ENCODE measurements around the gene QSOX2. TPM values are rescaled to one million over a fixed set of nuclear protein-coding genes. Genes with fewer than 3 reads are reported as not detected.

Gene QSOX2
- total RNA-seq, 1 donor from 2014 or later: 15.5 TPM

DNA sequence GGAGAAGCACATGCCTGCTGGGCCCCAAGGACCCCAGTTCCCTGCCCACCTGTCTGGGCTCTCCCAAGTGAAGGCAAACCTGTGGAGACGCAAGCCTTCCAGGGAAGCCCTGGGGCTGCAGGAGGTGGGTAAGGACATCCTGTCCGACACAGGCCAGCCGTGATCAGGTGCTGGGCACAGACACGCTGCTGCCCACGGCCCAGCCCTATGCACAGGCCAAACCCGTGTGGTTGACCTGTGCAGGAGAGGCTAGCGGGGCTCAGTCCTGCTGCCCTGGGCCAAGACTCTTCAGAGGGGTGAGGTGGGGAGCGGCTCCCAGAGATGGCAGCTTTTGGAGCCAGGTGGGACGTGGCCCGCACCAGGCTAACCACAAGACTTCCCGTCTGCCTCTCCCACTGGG is 55.0 kb downstream of the QSOX2 start:
- H3K4me1 Mint-ChIP-seq (ENCODE audit: unreplicated experiment): no peaks in the 10 kb centered on the region
- peaks cover 26% of the 10 kb centered on the region for H3K27me3 Mint-ChIP-seq (ENCODE audit: unreplicated experiment)
- H3K4me3 Mint-ChIP-seq (ENCODE audit: unreplicated experiment): no peak overlapping the region

GRCh38 chr9:136190237-136190601 is 55.4 kb downstream of the QSOX2 start:
- Mint-ChIP-seq H3K27ac (ENCODE audit: unreplicated experiment) (no peak overlapping the region), H3K4me3 (ENCODE audit: unreplicated experiment) (no peak overlapping the region), H3K4me1 (ENCODE audit: unreplicated experiment) (no peaks in the 10 kb centered on the region), H3K9me3 (ENCODE audit: unreplicated experiment) (no peaks in the 10 kb centered on the region), H3K27me3 (ENCODE audit: unreplicated experiment) (peaks cover 28% of the 10 kb centered on the region), H3K36me3 (ENCODE audit: unreplicated experiment) (no peaks in the 10 kb centered on the region)
- no peak for TF ChIP-seq CTCF (IDR thresholded peaks at IDR 0.05)
- no peak for DNase-seq (ENCODE audit: extremely low spot score, unreplicated experiment)

More for the DNA sequence above, 55.0 kb downstream of the QSOX2 start:
- no peaks in the 10 kb centered on the region for H3K9me3 Mint-ChIP-seq (ENCODE audit: unreplicated experiment)
- no peak for TF ChIP-seq CTCF (IDR thresholded peaks at IDR 0.05)
- H3K27ac Mint-ChIP-seq (ENCODE audit: unreplicated experiment): no peak overlapping the region
- no peaks in the 10 kb centered on the region for H3K36me3 Mint-ChIP-seq (ENCODE audit: unreplicated experiment)
- DNase-seq (ENCODE audit: extremely low spot score, unreplicated experiment): no peak

DNA sequence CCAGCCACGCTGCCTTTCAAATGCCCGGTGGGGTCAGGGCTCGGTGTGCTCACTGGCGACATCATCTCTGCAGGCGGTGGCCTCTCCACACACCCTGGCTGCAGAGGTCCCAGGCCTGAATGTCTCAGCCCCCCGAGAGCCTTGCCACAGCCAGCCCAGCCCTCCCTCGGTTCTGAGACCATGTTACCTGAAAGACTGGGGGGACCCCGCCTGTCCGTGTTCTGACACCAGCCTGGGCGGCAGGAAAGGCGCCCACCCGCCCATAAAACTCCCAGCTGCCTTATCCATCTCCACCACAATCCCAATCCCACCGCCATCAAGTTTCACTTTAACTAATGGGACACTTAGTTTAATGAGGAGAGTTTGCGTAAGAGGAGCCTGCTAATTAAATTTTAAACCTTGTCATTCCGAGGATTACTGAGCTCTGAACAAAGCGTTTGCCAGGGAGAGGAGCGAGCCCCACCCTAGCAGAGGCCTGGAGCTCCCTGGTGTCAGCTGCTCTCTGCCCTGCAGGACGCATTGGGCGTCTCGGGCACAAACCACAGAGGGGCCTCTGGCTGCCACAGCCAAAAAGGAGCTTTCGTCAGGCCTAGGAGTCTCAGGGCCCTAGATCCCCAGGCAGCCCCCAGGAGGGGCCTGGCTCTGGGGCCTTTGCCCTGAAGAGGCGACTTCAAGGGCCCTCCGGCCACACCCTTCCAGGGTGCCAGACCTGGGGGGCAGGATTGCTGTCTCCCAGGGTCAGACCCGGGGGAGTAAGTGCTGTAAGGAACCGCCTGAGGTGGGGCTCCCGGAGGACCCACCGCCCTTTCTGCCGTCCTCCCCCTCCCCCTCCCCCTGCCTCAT is 56.0 kb downstream of the QSOX2 start:
- H3K36me3 Mint-ChIP-seq (ENCODE audit: unreplicated experiment): no peaks in the 10 kb centered on the region
- H3K9me3 Mint-ChIP-seq (ENCODE audit: unreplicated experiment): no peaks in the 10 kb centered on the region
- H3K4me3 Mint-ChIP-seq (ENCODE audit: unreplicated experiment): no peak overlapping the region
- no peaks in the 10 kb centered on the region for H3K4me1 Mint-ChIP-seq (ENCODE audit: unreplicated experiment)
- peaks cover 29% of the 10 kb centered on the region for H3K27me3 Mint-ChIP-seq (ENCODE audit: unreplicated experiment)
- no peak for TF ChIP-seq CTCF (IDR thresholded peaks at IDR 0.05)
- no peak overlapping the region for H3K27ac Mint-ChIP-seq (ENCODE audit: unreplicated experiment)
- DNase-seq (ENCODE audit: extremely low spot score, unreplicated experiment): no peak

DNA sequence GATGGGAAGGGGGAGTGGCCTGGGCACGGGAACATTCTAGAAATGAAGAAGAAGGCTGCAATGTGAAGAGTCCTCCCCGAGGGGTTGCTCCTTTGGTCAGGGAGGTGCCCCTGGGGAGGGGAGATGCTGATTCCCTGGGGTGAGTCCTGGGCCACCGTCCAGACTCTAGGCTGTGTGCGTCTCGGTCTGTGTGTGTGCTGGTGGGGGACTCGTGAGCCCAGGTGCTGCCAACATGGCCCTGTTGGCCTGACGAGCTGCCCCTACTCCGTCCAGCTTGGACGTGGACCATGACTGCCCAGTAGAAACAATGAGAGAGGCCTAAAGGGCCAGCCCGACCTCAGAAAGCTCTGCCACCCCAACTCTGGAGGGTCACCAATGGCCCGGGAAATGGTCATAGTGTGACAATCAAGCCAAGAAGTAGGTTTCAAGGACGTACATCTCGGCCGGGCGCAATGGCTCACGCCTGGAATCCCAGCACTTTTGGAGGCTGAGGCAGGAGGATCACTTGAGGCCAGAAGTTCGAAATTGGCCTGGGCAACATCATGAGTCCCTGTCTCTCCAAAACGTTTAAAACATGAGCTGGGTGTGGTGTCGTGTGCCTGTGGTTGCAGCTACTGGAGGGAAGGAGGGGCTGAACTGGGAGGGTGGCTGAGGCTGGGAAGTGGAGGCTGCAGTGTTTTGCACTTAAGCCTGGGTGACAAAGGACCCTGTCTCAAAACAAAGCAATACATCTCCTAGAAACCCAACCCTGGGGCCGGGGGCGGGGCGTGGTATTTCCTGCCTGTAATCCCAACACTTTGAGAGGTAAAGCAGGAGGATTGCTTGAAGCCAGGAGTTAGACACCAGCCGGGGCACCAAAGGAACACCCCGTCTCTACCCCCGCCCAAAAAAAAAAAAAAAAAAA is 57.7 kb downstream of the QSOX2 start:
- H3K36me3 Mint-ChIP-seq (ENCODE audit: unreplicated experiment): no peaks in the 10 kb centered on the region
- no peaks in the 10 kb centered on the region for H3K9me3 Mint-ChIP-seq (ENCODE audit: unreplicated experiment)
- no peak overlapping the region for H3K27ac Mint-ChIP-seq (ENCODE audit: unreplicated experiment)
- H3K4me3 Mint-ChIP-seq (ENCODE audit: unreplicated experiment): no peak overlapping the region
- TF ChIP-seq CTCF (IDR thresholded peaks at IDR 0.05): no peak
- H3K4me1 Mint-ChIP-seq (ENCODE audit: unreplicated experiment): no peaks in the 10 kb centered on the region
- peaks cover 33% of the 10 kb centered on the region for H3K27me3 Mint-ChIP-seq (ENCODE audit: unreplicated experiment)
- no peak for DNase-seq (ENCODE audit: extremely low spot score, unreplicated experiment)

- Mint-ChIP-seq H3K27me3 (ENCODE audit: unreplicated experiment) (peaks cover 37% of the 10 kb centered on the region), H3K9me3 (ENCODE audit: unreplicated experiment) (no peaks in the 10 kb centered on the region), H3K27ac (ENCODE audit: unreplicated experiment) (no peak overlapping the region), H3K4me1 (ENCODE audit: unreplicated experiment) (no peaks in the 10 kb centered on the region), H3K36me3 (ENCODE audit: unreplicated experiment) (no peaks in the 10 kb centered on the region), H3K4me3 (ENCODE audit: unreplicated experiment) (no peak overlapping the region)
- TF ChIP-seq CTCF (IDR thresholded peaks at IDR 0.05): no peak
- no peak for DNase-seq (ENCODE audit: extremely low spot score, unreplicated experiment)
Observed at GRCh38 chr9:136187197-136187596, 58.4 kb downstream of the QSOX2 start.

Data from osteocyte (in vitro differentiated cells).